ENCODE data around the gene SRPK2.

The SRPK2 gene

GRCh38 chr7:105322655-105323277, 66.0 kb downstream of the SRPK2 start:
- in situ Hi-C loops (cut with MboI; ENCODE audit: low sequenced_read_pairs, unreplicated experiment), result no loop called here
- no peak for DNase-seq (ENCODE audit: low spot score)
- TF ChIP-seq, protein P1, sequence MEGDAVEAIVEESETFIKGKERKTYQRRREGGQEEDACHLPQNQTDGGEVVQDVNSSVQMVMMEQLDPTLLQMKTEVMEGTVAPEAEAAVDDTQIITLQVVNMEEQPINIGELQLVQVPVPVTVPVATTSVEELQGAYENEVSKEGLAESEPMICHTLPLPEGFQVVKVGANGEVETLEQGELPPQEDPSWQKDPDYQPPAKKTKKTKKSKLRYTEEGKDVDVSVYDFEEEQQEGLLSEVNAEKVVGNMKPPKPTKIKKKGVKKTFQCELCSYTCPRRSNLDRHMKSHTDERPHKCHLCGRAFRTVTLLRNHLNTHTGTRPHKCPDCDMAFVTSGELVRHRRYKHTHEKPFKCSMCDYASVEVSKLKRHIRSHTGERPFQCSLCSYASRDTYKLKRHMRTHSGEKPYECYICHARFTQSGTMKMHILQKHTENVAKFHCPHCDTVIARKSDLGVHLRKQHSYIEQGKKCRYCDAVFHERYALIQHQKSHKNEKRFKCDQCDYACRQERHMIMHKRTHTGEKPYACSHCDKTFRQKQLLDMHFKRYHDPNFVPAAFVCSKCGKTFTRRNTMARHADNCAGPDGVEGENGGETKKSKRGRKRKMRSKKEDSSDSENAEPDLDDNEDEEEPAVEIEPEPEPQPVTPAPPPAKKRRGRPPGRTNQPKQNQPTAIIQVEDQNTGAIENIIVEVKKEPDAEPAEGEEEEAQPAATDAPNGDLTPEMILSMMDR (IDR thresholded peaks at IDR 0.05; ENCODE audit: borderline replicate concordance, control extremely low read depth, extremely low read depth, insufficient read depth, missing control alignments), result no peak

- TF ChIP-seq, protein P1 (IDR thresholded peaks at IDR 0.05; ENCODE audit: borderline replicate concordance, control extremely low read depth, extremely low read depth, insufficient read depth, missing control alignments), result no peak
- in situ Hi-C loops (cut with MboI; ENCODE audit: low sequenced_read_pairs, unreplicated experiment), result no loop called here
- DNase-seq (ENCODE audit: low spot score), result no peak
These were observed 66.8 kb downstream of the SRPK2 start for GRCh38 chr7:105321754-105322455.

- DNase-seq (ENCODE audit: low spot score), result no peak
- TF ChIP-seq, protein P1 (IDR thresholded peaks at IDR 0.05; ENCODE audit: borderline replicate concordance, control extremely low read depth, extremely low read depth, insufficient read depth, missing control alignments), result no peak
- in situ Hi-C loops (cut with MboI; ENCODE audit: low sequenced_read_pairs, unreplicated experiment), result no loop called here
These were observed 67.8 kb downstream of the SRPK2 start for GRCh38 chr7:105320896-105321295.

DNA sequence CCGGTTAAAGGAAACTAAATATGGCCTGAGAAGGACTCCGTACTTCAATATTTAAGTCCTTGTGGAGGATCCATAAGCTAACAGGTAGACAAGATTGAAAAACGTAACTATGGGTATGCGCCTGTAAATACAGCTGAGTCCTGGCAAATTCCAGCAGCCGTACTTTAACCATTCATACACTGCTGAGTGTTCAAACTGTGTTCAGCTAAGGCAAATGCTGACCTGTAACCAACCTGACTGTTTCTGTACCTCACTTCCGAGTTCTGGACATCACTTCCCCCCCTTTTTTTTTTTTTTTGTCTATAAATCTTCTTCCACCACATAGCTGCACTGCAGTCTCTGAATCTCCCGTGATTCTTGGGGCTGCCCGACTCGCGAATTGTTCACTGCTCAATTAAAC, 69.1 kb downstream of the SRPK2 start:
- TF ChIP-seq, protein P1 (IDR thresholded peaks at IDR 0.05; ENCODE audit: borderline replicate concordance, control extremely low read depth, extremely low read depth, insufficient read depth, missing control alignments), result no peak
- no peak for DNase-seq (ENCODE audit: low spot score)
- in situ Hi-C loops (cut with MboI; ENCODE audit: low sequenced_read_pairs, unreplicated experiment), result no loop called here

DNA sequence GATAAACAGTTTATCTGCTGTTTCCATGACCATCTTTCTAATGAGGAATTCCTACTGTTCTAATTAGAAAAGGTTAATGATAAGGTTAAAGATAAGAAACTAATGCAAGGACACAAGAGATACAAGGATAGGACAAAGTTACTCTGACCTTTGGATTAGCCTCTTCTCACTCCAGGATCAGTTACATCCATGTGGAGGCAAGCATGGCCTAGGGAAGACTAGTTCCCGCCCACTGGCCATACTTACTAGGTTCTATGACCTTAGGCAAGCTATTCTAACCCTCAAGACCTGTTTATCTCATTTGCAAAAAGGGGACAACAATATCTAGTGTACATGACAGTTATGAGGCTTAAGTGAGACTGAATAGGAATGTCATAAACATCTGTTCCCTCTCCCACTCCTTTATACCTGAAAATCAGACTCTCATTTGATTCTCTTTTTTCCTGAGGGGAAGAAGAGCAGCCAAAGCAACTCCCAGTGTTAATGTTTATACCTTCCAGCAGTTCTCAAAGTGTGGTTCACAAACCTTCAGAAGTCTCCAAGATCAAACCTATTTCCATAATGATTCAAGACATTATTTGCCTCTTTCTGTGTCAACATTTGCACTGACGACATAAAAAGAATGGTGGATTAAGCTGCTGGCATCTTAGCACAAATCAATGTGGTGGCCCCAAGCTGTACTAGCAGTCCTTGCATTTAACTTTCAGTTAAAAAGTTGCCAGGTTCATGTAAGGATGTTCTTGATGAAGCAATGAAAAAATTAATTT, 72.0 kb downstream of the SRPK2 start:
- in situ Hi-C loops (cut with MboI; ENCODE audit: low sequenced_read_pairs, unreplicated experiment), result no loop called here
- no peak for DNase-seq (ENCODE audit: low spot score)
- TF ChIP-seq, protein P1 (IDR thresholded peaks at IDR 0.05; ENCODE audit: borderline replicate concordance, control extremely low read depth, extremely low read depth, insufficient read depth, missing control alignments), result no peak

DNA sequence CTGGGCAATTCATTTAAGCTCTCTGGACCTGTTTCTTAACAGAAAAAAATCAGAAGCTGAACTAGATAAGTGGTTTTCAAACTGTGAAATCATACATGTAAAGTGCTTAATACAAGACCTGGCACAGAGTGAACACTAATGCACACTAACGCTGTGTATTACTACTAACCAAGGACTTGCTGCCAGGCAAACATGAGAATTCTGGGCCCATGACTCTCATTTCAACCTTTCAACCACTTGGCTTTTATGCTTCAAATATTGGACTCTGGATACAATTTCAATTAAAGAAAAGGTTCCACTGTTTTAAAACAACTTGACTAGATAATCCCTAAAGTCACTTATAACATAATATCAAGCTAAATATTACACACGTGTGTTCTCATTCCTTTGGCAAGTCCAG, 73.4 kb downstream of the SRPK2 start:
- TF ChIP-seq, protein P1 (IDR thresholded peaks at IDR 0.05; ENCODE audit: borderline replicate concordance, control extremely low read depth, extremely low read depth, insufficient read depth, missing control alignments), result no peak
- in situ Hi-C loops (cut with MboI; ENCODE audit: low sequenced_read_pairs, unreplicated experiment), result no loop called here
- no peak for DNase-seq (ENCODE audit: low spot score)
